Measurements from ENCODE around the gene MESP2.

DNA sequence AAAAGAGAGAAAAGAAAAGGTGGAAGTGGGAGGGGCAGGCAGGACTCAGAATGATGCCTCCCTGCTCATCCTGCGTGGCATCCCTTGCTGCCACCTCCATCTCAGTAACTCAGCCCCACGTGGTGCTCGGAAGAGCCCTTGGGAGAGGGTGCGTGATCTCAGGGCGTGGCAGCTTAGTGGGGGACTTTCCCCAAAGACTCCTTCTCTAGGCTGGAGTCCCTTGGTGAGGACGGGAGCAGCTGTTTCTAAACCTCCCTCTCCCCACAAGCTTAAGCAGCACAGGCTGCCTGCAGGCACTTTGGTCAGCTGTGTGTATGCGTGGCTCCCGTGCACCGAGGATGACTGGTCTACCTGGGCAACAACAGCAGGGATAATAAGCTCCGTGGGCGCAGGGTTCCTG is 45.9 kb downstream of the MESP2 start:
- TF ChIP-seq, protein P1, sequence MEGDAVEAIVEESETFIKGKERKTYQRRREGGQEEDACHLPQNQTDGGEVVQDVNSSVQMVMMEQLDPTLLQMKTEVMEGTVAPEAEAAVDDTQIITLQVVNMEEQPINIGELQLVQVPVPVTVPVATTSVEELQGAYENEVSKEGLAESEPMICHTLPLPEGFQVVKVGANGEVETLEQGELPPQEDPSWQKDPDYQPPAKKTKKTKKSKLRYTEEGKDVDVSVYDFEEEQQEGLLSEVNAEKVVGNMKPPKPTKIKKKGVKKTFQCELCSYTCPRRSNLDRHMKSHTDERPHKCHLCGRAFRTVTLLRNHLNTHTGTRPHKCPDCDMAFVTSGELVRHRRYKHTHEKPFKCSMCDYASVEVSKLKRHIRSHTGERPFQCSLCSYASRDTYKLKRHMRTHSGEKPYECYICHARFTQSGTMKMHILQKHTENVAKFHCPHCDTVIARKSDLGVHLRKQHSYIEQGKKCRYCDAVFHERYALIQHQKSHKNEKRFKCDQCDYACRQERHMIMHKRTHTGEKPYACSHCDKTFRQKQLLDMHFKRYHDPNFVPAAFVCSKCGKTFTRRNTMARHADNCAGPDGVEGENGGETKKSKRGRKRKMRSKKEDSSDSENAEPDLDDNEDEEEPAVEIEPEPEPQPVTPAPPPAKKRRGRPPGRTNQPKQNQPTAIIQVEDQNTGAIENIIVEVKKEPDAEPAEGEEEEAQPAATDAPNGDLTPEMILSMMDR (IDR thresholded peaks at IDR 0.05; ENCODE audit: low read depth, low read length, poor library complexity, severe bottlenecking), result no peak
- no peak for TF ChIP-seq EZH2phosphoT487 (IDR thresholded peaks at IDR 0.05; ENCODE audit: borderline replicate concordance, low read length)

All from DOHH2 (cell line).